Smooth muscle cell of the brain vasculature (primary cell): ENCODE measurements around the gene SH3RF3.
A peak's percentile ranks its signal among the peaks of the same experiment; 100 is the strongest.

ENCODE experiments used
- DNase-seq: peaks from one replicate; pipeline ENCODE4 v3.0.0-alpha.2; 2012; ENCODE audit warnings: low read depth, low spot score

Gene SH3RF3

GRCh38 chr2:109493176-109493935 lies 364.4 kb downstream of the SH3RF3 start:
- DNase-seq = no peak

DNA sequence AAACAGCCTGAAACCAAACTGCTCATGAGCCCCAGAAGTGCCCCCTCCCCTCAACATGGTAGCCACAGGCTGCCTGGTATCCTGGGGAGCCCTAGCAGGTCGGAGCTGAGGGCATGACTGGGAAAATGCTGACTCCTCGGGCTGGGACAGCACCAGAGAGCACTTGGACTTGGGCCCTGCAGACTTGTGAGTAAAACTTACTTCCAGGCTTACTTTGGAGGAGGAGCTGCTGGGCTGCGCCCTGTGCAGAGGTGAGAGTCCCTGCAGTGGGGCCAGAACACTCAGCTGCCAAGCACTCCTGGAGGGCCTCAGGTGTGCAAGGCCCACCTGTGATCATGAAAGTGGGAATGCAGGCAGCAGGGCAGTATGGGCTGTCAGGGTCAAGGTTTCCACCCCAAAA lies 365.3 kb downstream of the SH3RF3 start:
- DNase-seq = no peak

DNA sequence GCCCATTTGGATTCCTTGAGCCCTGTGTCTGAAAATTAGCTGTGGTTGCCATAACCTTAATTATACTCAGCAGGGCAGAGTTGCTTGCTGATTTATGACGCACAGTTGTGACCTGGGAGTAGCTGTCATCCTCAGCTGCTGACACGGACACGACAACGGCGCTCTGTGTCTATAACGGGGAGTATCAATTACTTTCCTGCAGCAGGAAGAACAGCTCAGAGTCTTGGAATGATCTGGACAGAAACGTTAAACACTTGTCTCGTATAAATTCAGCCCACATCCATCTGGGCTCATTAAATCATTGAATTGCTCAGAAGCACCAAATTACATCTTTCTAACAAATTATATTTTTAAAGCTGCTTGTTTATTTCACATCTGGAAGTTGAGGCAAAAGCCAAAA lies 368.5 kb downstream of the SH3RF3 start:
- no peak for DNase-seq

- DNase-seq = no peak
Observed at GRCh38 chr2:109497911-109498870, 369.2 kb downstream of the SH3RF3 start.

DNA sequence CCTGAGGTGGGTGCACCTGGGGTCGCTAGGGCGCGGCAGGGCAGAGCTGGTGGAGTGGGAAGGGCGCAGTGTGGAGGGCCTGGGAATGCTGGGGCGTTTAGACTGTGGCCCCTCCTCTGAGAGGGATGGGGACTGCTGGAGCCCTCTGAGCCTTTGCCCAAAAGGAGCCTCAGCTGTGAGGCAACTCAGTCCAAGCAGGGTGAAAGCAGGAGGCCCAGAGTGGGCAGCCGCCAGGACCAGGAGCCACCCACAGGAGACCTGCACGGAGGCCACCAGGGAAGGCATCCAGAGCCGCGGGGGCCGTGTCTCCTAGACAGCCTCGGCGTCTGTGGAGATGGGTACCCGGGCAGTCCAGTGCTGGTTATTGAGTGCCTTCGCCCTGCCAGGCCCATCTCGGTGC lies 369.9 kb downstream of the SH3RF3 start:
- DNase-seq = no peak

DNA sequence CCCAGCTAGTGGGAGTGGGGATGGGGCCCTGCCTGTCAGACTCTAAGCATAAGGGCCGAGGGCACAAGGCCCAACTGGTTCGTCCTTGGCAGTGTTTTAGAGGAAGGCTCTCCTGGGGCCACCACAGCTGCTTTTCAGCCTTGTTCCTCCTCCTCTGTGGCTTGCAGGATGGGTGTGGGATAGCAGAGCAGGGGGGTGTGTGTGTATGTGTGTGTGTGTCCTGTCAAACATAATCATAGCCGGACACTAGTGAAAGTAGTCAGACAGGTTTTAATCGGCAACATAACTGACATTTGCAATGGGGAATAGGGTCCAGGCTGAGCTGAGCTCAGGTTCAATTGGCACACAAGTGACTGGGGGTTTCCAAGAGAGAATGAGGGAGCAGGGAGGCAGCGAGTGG lies 370.6 kb downstream of the SH3RF3 start:
- no peak for DNase-seq

- no peak for DNase-seq
Observed at GRCh38 chr2:109500910-109501309, 371.9 kb downstream of the SH3RF3 start.

DNA sequence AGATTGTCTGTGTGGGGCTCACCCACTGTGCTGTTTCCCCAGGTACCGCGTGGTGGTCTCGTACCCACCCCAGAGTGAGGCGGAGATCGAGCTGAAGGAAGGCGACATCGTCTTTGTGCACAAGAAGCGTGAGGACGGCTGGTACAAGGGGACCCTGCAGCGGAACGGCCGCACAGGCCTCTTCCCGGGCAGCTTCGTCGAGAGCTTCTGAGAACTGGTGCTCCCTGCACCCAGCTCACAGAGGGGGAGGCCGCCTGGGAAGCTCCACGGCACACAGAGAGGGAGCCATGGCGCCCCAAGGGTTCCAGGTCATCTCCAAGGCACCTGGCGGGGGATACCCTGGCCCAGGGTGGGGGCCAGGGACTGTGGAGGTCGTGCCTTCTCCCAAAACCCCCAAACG lies 372.5 kb downstream of the SH3RF3 start:
- DNase-seq = no peak

DNA sequence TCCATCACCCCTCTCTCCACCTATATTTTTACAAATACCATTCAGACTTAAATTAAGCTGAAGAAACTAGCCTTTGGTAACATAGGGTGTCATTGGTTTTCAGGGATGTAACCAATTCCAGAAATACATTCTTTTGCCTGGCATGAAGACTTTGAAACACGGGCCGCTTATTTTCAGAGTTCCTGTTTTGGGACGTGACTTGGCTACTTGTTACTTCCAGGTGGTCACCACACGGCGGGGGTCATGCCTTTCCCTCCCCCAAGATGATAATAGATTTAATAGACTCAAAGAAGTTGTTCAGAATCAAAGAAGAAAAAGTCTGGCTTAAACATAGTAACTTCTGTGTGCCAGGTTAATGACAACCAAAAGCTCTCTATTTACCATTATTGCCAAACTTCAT lies 374.2 kb downstream of the SH3RF3 start:
- no peak for DNase-seq

- DNase-seq = no peak
Observed at GRCh38 chr2:109507217-109507616, 378.2 kb downstream of the SH3RF3 start.

- DNase-seq = no peak
Observed at GRCh38 chr2:109507828-109508227, 378.8 kb downstream of the SH3RF3 start.

DNA sequence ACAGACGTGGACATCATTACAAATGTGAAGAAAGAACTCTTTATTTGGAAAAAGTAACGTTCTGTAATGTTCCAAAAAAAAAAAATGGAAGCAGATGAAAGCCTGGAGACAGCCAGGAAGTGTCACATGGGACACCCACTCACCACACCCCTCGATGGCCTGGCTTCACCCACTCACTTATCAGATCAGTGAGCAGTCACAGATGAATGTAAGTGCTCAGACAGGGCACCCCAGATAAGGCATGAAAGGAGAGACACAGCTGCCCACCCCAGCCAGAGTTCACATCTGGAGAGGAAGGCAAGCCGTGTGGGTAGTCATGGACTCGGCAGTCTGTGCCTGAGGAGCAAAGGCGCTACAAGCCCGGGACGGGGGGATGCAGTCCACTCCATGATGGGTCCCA lies 379.6 kb downstream of the SH3RF3 start:
- DNase-seq = no peak

DNA sequence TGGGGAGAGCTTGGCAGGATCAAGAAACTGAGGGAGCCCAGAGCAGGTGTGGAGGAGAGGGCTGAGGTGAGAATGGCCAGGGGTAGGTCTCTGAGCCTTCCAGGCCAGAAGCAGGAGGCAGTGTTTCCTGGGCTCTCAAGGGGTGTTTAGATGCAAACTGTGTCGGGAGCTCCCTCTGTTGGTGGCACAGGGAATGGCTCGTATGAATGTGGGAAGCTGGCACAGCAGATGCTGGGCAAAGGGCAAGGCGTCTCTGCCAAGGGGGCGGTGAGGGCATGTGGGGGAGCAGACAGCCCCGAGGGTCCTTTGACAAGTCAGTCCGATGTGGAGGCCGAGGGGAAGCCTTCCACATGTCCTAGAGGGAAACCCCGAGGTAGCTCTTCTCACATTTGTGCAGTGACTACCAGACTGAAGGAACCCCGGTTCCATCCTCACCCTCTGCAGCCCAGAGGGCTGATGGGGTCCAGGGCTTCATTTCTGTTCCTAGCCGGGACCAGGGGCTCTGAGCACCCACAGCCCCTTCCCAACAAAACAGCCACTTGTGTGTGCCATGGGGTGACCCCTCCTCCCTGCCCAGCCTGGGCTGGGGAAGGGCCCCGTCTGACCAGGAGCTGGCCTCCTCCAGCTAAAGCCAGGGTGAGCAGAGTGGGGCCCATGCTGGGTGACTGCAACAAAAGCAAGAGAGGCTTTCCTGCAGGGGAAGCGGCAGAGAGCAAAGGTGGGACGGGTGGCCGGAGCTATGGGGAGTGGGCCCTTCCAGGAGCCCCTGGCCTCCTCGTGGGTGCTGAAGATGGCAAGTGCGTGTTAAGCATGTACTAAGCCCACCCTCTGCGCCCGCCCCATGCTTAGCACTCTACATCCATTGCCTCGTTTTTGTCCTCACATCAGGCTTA lies 381.4 kb downstream of the SH3RF3 start:
- peak; percentile 54 for DNase-seq

DNA sequence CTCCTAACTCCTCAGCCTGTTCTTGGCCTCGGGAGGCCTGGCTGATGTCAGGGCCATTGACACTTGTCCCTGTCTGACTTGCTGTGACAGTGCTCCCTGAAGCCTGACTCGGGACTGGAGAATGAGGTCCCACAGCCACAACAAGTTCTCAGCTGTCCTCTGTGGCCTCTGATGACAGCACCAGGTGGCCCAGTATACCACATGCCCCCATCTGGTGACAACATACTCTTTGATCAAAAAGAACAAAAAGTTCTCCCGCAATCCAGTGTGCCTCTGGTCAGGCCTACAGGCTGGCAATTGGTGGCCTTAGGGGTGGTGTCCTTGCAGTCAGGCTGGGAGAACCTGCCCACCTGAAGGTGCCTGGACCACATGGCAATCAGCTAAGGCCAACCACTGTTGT lies 382.2 kb downstream of the SH3RF3 start:
- DNase-seq = no peak

DNA sequence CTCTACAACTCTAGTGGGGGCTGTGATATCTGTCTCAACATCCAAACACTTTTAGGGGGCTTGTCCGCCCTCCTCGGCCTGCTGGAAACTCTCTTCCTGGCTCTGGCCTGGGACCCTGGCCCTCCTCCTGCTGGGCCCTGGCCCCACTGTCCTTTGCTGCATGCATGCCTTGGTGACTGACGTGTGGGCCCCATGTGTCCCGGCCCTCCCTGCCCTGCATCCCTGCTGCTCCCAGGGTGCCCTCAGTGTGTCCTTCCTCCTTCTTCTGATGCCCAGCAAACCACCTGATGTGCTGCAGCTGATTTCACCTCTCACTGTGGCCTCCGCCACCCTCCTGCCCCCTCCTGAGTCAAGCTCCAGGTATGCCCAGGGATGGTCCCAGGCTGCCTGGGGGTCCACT lies 383.1 kb downstream of the SH3RF3 start:
- no peak for DNase-seq

DNA sequence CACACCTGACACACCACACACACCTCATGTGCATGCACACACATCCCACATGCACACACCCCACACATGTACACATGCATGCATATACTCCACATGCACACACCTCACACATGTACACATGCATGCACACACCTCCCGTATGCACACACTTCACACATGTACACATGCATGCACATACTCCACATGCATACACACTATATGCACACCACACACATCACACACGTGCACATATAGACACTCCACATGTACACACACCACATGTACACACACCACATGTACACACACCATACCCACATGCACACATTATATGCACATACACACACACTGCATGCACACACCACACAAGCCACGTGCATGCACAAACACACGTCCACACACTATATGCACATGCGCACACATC lies 384.2 kb downstream of the SH3RF3 start:
- no peak for DNase-seq

GRCh38 chr2:109513749-109514588 lies 385.0 kb downstream of the SH3RF3 start:
- DNase-seq = peak; percentile 29

DNA sequence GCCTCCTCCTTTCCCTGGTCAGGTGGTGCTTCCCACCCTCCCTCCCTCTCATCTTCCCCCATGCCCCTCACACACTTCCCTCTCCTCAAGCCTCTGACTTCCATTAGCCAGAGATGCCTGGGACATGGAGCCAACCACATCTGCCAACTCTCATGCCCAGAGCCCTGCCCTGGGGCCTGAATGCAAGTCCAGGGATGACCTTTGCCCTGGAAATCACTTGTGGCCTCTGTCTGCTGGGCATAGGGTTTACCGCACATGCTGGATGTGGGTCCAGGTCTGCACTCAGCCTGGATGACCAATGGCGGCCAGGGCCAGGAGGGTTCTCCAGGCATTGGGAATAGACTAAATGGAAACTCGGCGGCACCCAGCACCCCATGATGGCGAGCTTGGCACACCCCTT lies 385.9 kb downstream of the SH3RF3 start:
- no peak for DNase-seq

GRCh38 chr2:109516445-109517117 lies 387.6 kb downstream of the SH3RF3 start:
- DNase-seq = no peak
